IMR-90 (cell line): Measurements from ENCODE around the gene CRTAC1.

Source experiments
- BHLHE40 ChIP-seq: fragments of 150-350 bp; IDR thresholded peaks from 2 replicates; pipeline ENCODE4 v1.6.1; 2016; ENCODE audit warnings: mild to moderate bottlenecking, low read depth, low read length
- CEBPB ChIP-seq: IDR thresholded peaks from 2 replicates; pipeline ENCODE4 v1.6.1; 2012; ENCODE audit warnings: low read depth, low read length, improper control_type of control experiment
- CHD1 ChIP-seq: IDR thresholded peaks from 2 replicates; pipeline ENCODE4 v1.6.1; 2012; ENCODE audit warnings: low read depth, low read length, improper control_type of control experiment
- CTCF ChIP-seq: conservative IDR thresholded peaks from 2 replicates; pipeline ENCODE4 v1.5.1; 2012; ENCODE audit warnings: mild to moderate bottlenecking, low read depth, low read length, improper control_type of control experiment
- FOS ChIP-seq: fragments of 150-350 bp; IDR thresholded peaks from 2 replicates; pipeline ENCODE4 v1.6.1; 2016; ENCODE audit warnings: low read depth, low read length
- MAFK ChIP-seq: IDR thresholded peaks from 2 replicates; pipeline ENCODE4 v1.6.1; 2012; ENCODE audit warnings: low read depth, low read length, improper control_type of control experiment
- NFE2L2 ChIP-seq: fragments of 150-350 bp; IDR thresholded peaks from 2 replicates; pipeline ENCODE4 v1.6.1; 2016; ENCODE audit warnings: low read depth, mild to moderate bottlenecking, low read length
- POLR2A ChIP-seq: IDR thresholded peaks from 2 replicates; pipeline ENCODE4 v1.6.1; 2012; ENCODE audit warnings: mild to moderate bottlenecking, low read depth, low read length
- RAD21 ChIP-seq: IDR thresholded peaks from 2 replicates; pipeline ENCODE4 v1.6.1; 2012; ENCODE audit warnings: low read length, improper control_type of control experiment
- RFX5 ChIP-seq: IDR thresholded peaks from 2 replicates; pipeline ENCODE4 v1.8.0; 2012; ENCODE audit warnings: low read depth, mild to moderate bottlenecking, low read length, moderate library complexity
- SMC3 ChIP-seq: fragments of 150-350 bp; IDR thresholded peaks from 2 replicates; pipeline ENCODE4 v1.6.1; 2016; ENCODE audit warnings: low read depth, mild to moderate bottlenecking, antibody characterized with exemption, low read length, moderate library complexity
- USF2 ChIP-seq: fragments of 150-350 bp; IDR thresholded peaks from 2 replicates; pipeline ENCODE4 v1.6.1; 2017; ENCODE audit warnings: mild to moderate bottlenecking, antibody characterized with exemption, low read length, low read depth

DNA sequence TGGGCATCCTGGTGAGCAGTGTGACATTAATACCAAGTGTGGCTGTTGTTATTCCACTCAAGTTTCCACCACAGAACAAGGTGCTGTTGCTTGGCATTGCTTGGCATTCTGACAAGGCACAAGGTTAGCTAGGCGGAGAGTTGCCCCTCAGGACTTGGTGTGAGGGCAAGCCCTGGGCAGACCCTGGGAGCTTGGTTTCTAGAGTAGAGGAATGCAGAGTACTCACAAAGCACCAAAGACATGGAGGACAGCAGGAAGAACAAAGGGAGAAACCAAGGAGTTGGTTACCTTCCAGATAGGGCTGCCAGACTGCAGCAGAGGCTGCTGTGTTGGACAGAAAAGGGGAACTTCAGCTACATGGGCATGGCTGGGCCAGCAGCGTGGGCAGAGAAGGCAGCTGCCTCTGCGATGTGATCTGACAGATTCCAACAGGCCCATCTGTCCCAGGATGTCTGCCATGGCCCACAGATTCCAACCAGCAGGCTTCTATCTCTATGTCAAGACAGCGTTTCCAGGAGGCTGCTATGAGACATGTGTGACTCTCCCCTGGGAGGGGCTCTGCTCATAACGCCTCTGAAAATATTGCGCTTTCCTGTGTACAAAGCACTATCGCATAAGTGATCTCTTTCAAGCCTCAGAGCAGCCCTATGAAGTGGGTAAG is 178.9 kb downstream of the CRTAC1 start:
- TF ChIP-seq RFX5, result no peak
- no peak for TF ChIP-seq USF2
- no peak for TF ChIP-seq RAD21
- TF ChIP-seq CEBPB, result no peak
- TF ChIP-seq CTCF, result no peak
- TF ChIP-seq BHLHE40, result no peak
- TF ChIP-seq POLR2A, result no peak
- no peak for TF ChIP-seq CHD1
- no peak for TF ChIP-seq MAFK
- TF ChIP-seq NFE2L2, result no peak
- no peak for TF ChIP-seq SMC3
- no peak for TF ChIP-seq FOS
